ENCODE data around the gene COL6A2. TPM values are rescaled to one million over a fixed set of nuclear protein-coding genes. Genes with fewer than 3 reads are reported as not detected.

COL6A2 gene
- total and polyA plus RNA-seq, 2 of the 13 experiments (the other 11 are each of a cell fraction or from before 2014, with no cell fraction given), result 0.07 to 0.41 TPM

- no peak for TF ChIP-seq JUNB (CRISPR knock-in tag; IDR thresholded peaks at IDR 0.05; ENCODE audit: borderline replicate concordance)
- TF ChIP-seq ZBED4 (CRISPR knock-in tag; IDR thresholded peaks at IDR 0.05; ENCODE audit: borderline replicate concordance), result no peak
- no peak for TF ChIP-seq GMEB2 (CRISPR knock-in tag; IDR thresholded peaks at IDR 0.05; ENCODE audit: low read depth)
- TF ChIP-seq ZNF773 (CRISPR knock-in tag; IDR thresholded peaks at IDR 0.05; ENCODE audit: borderline replicate concordance), result 0 out of 2 replicates have a peak, but pooled peaks have one; percentile 9
- TF ChIP-seq NPAS2 (CRISPR knock-in tag; IDR thresholded peaks at IDR 0.05; ENCODE audit: borderline replicate concordance), result no peak
- TF ChIP-seq RCOR2 (CRISPR knock-in tag; IDR thresholded peaks at IDR 0.05), result no peak
- no peak for TF ChIP-seq ATRX (CRISPR knock-in tag; IDR thresholded peaks at IDR 0.05; ENCODE audit: borderline replicate concordance)
- TF ChIP-seq ATM (IDR thresholded peaks at IDR 0.05; ENCODE audit: borderline replicate concordance), result no peak
- no peak for TF ChIP-seq BATF2 (CRISPR knock-in tag; IDR thresholded peaks at IDR 0.05)
- TF ChIP-seq CSRNP1 (CRISPR knock-in tag; IDR thresholded peaks at IDR 0.05), result peak; percentile 84
- no peak for TF ChIP-seq FOXK1 (CRISPR knock-in tag; IDR thresholded peaks at IDR 0.05; ENCODE audit: borderline replicate concordance, low read depth)
- peak; percentile 60; the same call in 1 of the 2 replicates for TF ChIP-seq ZBTB39 (CRISPR knock-in tag; IDR thresholded peaks at IDR 0.05)
- TF ChIP-seq ZNF784 (CRISPR knock-in tag; IDR thresholded peaks at IDR 0.05; ENCODE audit: borderline replicate concordance), result no peak; the same call in 1 of the 2 replicates
- no peak for TF ChIP-seq KDM2A (CRISPR knock-in tag; IDR thresholded peaks at IDR 0.05; ENCODE audit: borderline replicate concordance, low read depth)
- no peak; the same call in 1 of the 2 replicates for TF ChIP-seq ZIK1 (CRISPR knock-in tag; IDR thresholded peaks at IDR 0.05; ENCODE audit: borderline replicate concordance, low read depth)
- TF ChIP-seq SMARCC2 (IDR thresholded peaks at IDR 0.05), result no peak
- TF ChIP-seq SMYD3 (CRISPR knock-in tag; IDR thresholded peaks at IDR 0.05), result 0 out of 2 replicates have a peak, but pooled peaks have one; percentile 40
- no peak for TF ChIP-seq POLR2AphosphoS5 (IDR thresholded peaks at IDR 0.05; ENCODE audit: low read depth, low read length)
- no peak for TF ChIP-seq ATF1 (CRISPR knock-in tag; IDR thresholded peaks at IDR 0.05)
Observed at GRCh38 chr21:46154955-46155513, 57.1 kb downstream of the COL6A2 start (continued).
